Mesothelial cell of epicardium (in vitro differentiated cells): Measurements from ENCODE around the gene FAHD2A. TPM values are rescaled to one million over a fixed set of nuclear protein-coding genes. Genes with fewer than 3 reads are reported as not detected.
"Not testable (repeated sequence)": the region's sequence is repeated elsewhere in the genome, so short reads cannot be mapped to it uniquely, and the experiment has no call there.

ENCODE experiments used
- DNase-seq, 2 experiments: peaks; one replicate each; pipeline ENCODE4 v3.0.0; 2021; ENCODE audit warnings: low spot score in 2 of 2; ENCODE audit not compliant: unreplicated experiment in 2 of 2
- H3K27ac Mint-ChIP-seq: 2 replicates; pipeline ENCODE4 v1.8.0; 2021; ENCODE audit warnings: mixed read lengths
- H3K27me3 Mint-ChIP-seq: 2 replicates; pipeline ENCODE4 v1.8.0; 2021; ENCODE audit warnings: low read depth, mixed read lengths
- H3K36me3 Mint-ChIP-seq: 2 replicates; pipeline ENCODE4 v1.8.0; 2021; ENCODE audit warnings: mixed read lengths
- H3K4me1 Mint-ChIP-seq: 2 replicates; pipeline ENCODE4 v1.8.0; 2021; ENCODE audit warnings: mixed read lengths
- H3K4me3 Mint-ChIP-seq: 2 replicates; pipeline ENCODE4 v1.8.0; 2021; ENCODE audit warnings: mild to moderate bottlenecking, moderate library complexity, mixed read lengths
- H3K9me3 Mint-ChIP-seq: 2 replicates; pipeline ENCODE4 v1.8.0; 2021; ENCODE audit warnings: mixed read lengths
- total RNA-seq: library from RNA; stranded (reverse); gene quantifications from 3 replicates; pipeline ENCODE4 v1.2.1, GENCODE V29; 2021
- TF ChIP-seq, protein P1 (sequence below): fragments of 200-600 bp; sonication (generic); IDR thresholded peaks from one replicate; pipeline ENCODE4 v1.5.0; 2021; ENCODE audit warnings: antibody characterized with exemption; ENCODE audit not compliant: unreplicated experiment

Gene FAHD2A
- total RNA-seq, 1 donor from 2014 or later, result 43.5 TPM

GRCh38 chr2:95399061-95399460 is 3.4 kb upstream of the FAHD2A start:
- H3K27ac Mint-ChIP-seq, result no peak overlapping the region
- H3K27me3 Mint-ChIP-seq, result peaks cover 13% of the 10 kb centered on the region
- TF ChIP-seq, protein P1, sequence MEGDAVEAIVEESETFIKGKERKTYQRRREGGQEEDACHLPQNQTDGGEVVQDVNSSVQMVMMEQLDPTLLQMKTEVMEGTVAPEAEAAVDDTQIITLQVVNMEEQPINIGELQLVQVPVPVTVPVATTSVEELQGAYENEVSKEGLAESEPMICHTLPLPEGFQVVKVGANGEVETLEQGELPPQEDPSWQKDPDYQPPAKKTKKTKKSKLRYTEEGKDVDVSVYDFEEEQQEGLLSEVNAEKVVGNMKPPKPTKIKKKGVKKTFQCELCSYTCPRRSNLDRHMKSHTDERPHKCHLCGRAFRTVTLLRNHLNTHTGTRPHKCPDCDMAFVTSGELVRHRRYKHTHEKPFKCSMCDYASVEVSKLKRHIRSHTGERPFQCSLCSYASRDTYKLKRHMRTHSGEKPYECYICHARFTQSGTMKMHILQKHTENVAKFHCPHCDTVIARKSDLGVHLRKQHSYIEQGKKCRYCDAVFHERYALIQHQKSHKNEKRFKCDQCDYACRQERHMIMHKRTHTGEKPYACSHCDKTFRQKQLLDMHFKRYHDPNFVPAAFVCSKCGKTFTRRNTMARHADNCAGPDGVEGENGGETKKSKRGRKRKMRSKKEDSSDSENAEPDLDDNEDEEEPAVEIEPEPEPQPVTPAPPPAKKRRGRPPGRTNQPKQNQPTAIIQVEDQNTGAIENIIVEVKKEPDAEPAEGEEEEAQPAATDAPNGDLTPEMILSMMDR, result no peak
- no peak overlapping the region for H3K4me3 Mint-ChIP-seq
- H3K9me3 Mint-ChIP-seq, result no peaks in the 10 kb centered on the region
- DNase-seq, result no peak
- peaks cover 4% of the 10 kb centered on the region for H3K36me3 Mint-ChIP-seq
- H3K4me1 Mint-ChIP-seq, result peaks cover 22% of the 10 kb centered on the region

DNA sequence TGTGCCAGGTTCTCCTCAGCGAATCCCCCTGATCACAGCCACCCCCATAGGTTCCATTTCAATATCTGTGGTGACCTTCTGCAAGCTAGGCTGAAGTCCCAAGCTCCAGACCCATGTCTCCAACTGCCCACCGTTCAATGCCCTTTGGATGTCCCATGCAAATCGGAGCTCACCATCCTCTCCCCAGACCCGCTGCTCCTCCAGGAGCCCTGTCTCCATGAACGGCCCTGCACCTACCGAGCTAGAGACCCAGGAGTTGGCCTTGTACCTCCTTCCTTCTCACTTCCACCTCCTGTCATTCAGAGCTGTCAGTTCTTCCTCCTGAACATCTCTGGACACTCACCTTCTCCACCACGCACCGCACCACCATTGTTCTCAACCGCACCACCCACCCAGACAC is 1.0 kb upstream of the FAHD2A start:
- peaks cover 2% of the 10 kb centered on the region for H3K27me3 Mint-ChIP-seq

DNA sequence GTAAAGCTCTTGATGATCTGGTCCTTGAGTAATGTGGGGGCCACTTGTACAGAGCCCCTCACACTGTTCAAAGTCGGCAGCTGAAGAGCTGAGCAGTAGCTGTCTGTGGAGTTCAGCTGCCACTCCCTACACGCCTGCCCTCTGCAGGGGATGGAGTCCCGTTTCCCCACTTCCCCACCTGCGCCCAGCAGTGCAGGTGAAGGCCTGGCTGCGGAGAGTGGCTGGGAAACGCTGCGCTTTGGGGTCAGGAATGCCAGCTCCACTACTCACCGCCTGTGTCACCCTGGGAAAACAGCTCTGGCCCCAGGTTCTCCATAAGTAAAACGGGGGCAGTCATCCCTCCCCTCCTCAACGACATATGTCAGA is 521 bp upstream of the FAHD2A start:
- H3K36me3 Mint-ChIP-seq, H3K27me3 Mint-ChIP-seq, H3K9me3 Mint-ChIP-seq, DNase-seq: not testable (repeated sequence)
- peaks cover 19% of the 10 kb centered on the region for H3K4me1 Mint-ChIP-seq
- H3K4me3 Mint-ChIP-seq, result peak overlapping the region; percentile 100
- peak overlapping the region; percentile 99 for H3K27ac Mint-ChIP-seq

More for the DNA sequence above, 1.0 kb upstream of the FAHD2A start:
- H3K4me1 Mint-ChIP-seq, result peaks cover 19% of the 10 kb centered on the region
- H3K4me3 Mint-ChIP-seq, result peak overlapping the region; percentile 100
- H3K27ac Mint-ChIP-seq, result peak overlapping the region; percentile 45
- TF ChIP-seq, protein P1, result no peak
- H3K9me3 Mint-ChIP-seq, result no peaks in the 10 kb centered on the region
- H3K36me3 Mint-ChIP-seq, result peaks cover 4% of the 10 kb centered on the region
- no peak for DNase-seq

GRCh38 chr2:95403204-95403721 is 755 bp downstream of the FAHD2A start:
- DNase-seq, H3K9me3 Mint-ChIP-seq, H3K27me3 Mint-ChIP-seq, H3K36me3 Mint-ChIP-seq: not testable (repeated sequence)
- H3K4me3 Mint-ChIP-seq, result peak overlapping the region; percentile 100
- peak overlapping the region; percentile 99 for H3K27ac Mint-ChIP-seq
- peaks cover 19% of the 10 kb centered on the region for H3K4me1 Mint-ChIP-seq

DNA sequence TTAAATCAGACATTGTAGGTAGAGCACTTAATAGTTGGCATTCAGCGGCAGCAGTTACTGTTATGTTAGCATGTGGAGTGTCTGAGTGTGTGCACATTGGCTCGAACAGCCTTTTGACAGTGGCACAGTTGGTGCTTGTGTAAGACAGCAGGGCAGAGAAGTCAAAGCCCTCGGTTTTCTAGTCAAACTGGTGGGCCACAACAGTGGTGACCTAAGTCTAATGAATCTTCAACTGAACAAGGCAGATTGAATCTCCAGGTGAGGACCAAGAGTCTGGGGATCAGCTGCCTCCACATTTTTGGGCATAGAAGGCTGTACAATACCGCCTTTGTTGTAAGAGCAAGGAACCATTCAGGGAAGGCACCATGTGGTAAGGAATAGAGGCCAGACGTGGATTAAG is 1.3 kb downstream of the FAHD2A start:
- Mint-ChIP-seq H3K4me3 (peak overlapping the region; percentile 100), H3K4me1 (peaks cover 19% of the 10 kb centered on the region)
- not testable (repeated sequence) for H3K27me3 Mint-ChIP-seq, H3K36me3 Mint-ChIP-seq, H3K27ac Mint-ChIP-seq, H3K9me3 Mint-ChIP-seq, DNase-seq

DNA sequence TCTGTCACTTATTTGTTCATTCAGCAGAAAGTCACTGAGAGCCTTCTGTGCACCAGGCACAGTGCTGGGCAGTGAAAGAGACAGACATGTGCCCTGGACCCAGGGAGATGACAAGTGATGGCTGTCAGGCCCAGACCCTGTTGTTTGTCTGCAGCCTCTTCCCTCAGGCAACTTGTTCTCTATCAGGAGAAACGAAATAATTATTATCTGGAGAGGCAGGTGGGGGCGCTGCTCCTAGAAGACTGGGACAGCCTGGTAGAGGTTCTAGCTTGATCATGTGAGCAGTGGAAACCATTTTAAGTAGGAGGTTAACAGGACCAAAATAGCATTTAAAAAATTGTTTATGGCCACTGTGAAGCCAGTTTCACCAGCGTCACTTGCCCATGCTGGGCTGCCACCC is 2.2 kb downstream of the FAHD2A start:
- H3K36me3 Mint-ChIP-seq, H3K27me3 Mint-ChIP-seq, H3K9me3 Mint-ChIP-seq, H3K27ac Mint-ChIP-seq, DNase-seq: not testable (repeated sequence)
- Mint-ChIP-seq H3K4me1 (peaks cover 19% of the 10 kb centered on the region), H3K4me3 (peak overlapping the region; percentile 38)

- DNase-seq, H3K36me3 Mint-ChIP-seq, H3K4me3 Mint-ChIP-seq, H3K27ac Mint-ChIP-seq, H3K9me3 Mint-ChIP-seq, H3K27me3 Mint-ChIP-seq, H3K4me1 Mint-ChIP-seq: not testable (repeated sequence)
These were observed 8.7 kb downstream of the FAHD2A start for GRCh38 chr2:95411239-95411638.

DNA sequence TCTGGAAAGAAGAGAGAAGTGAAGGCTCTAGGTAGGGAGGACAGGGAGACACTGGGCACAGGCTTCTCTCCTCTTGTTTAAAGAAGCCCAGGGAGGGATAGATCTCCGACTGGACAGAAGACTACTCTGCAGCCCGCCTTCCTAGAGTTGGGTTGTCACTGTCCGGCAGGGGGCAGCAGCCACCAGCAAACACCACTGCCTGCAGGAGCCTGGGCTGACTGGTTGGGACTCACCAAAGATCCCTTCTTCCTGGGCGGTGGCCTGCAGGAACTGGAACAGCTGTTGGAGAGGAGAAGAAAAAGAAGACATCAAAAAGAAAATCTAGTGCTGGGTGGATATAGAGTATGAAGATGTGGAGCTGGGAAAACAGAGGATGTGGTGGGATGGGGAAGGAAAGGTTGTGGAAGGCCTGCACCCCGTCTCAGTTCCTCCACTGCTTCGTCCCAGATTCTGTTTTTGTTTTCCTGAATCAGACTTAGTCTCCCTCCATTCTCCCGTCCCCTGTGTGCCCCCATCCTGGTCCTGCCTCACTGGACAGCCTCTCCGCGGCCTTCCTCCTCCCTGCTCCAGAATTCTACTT is 11.6 kb downstream of the FAHD2A start:
- H3K4me1 Mint-ChIP-seq, H3K27me3 Mint-ChIP-seq, H3K9me3 Mint-ChIP-seq, H3K27ac Mint-ChIP-seq, H3K4me3 Mint-ChIP-seq, H3K36me3 Mint-ChIP-seq: not testable (repeated sequence)
- TF ChIP-seq, protein P1, result peak; percentile 81
- DNase-seq, result peak; percentile 56 to 80

GRCh38 chr2:95415138-95415537 is 12.6 kb downstream of the FAHD2A start:
- not testable (repeated sequence) for H3K4me1 Mint-ChIP-seq, DNase-seq, H3K4me3 Mint-ChIP-seq, H3K27ac Mint-ChIP-seq, H3K36me3 Mint-ChIP-seq, H3K27me3 Mint-ChIP-seq, H3K9me3 Mint-ChIP-seq

DNA sequence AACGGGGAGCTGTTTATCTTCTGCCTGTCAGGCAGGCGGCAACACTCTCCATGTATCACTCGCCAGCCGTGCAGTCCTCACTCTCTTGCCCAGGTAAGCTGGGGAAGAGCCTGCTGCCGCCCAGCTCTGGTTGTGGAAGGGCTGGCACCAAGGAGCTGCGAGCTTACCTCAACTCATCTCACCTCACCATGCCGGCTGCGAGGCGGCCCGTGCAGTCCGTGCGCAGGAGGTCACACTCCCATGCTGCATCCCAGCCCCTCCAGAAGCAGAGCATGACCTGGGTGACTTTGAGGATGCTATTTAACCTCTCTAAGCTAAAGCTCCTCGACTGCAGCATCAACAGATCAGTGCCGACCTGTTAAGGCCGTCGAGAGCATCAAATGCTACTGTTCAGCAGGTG is 13.1 kb downstream of the FAHD2A start:
- H3K36me3 Mint-ChIP-seq, H3K27ac Mint-ChIP-seq, H3K4me3 Mint-ChIP-seq, H3K9me3 Mint-ChIP-seq, DNase-seq, H3K27me3 Mint-ChIP-seq, H3K4me1 Mint-ChIP-seq: not testable (repeated sequence)

DNA sequence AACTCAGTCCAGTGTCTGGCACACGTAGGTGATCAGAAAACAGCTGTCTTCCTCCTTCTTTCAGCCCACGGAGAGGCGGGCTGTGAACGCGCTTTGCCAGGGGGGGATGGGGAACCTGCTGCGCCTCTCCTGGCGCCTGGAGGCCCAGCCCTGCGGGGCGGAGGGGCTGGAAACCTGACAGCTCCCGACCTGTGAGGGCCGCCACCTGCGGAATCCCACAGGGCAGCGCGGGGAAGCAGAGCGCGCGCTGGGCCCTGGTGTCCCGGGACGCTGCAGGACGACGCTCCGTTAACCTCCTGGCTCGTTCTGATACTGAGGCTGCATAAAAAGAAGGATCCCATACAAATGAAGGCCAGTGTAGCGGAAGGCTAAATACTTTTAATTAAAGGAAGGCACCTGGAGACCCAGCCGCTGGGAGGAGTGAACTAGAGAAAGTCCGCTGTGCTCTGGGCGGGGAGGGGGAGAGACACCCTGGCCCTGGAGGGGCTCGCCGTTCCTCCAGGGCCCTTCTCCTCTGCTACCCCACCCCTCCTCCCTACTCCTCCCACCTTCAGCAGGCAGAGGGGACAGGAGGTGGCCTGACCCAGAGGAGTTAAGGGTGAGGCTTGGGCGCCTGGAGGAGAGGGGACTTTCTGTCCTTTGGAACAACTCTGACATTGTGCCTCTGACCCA is 24.8 kb downstream of the FAHD2A start:
- not testable (repeated sequence) for H3K36me3 Mint-ChIP-seq, DNase-seq, H3K27ac Mint-ChIP-seq, H3K4me1 Mint-ChIP-seq, H3K9me3 Mint-ChIP-seq, H3K4me3 Mint-ChIP-seq
- H3K27me3 Mint-ChIP-seq, result peaks cover 31% of the 10 kb centered on the region
